ENCODE measurements around the gene FOCAD. TPM values are rescaled to one million over a fixed set of nuclear protein-coding genes. Genes with fewer than 3 reads are reported as not detected.

The FOCAD gene
- total and polyA plus RNA-seq, 2 of the 8 experiments (the other 6 are each of a cell fraction or from before 2014, with no cell fraction given): 22.0 to 38.4 TPM

GRCh38 chr9:20650750-20651299 is 33.2 kb upstream of the FOCAD start:
- Histone ChIP-seq H3K14ac (ENCODE audit: insufficient read length) (no peak overlapping the region), H2BK20ac (ENCODE audit: low read length) (no peak overlapping the region), H4K91ac (replicated peaks; ENCODE audit: insufficient read length, low read length) (no peak overlapping the region), H3K79me1 (ENCODE audit: low read depth, low read length) (no peaks in the 10 kb centered on the region), H4K5ac (ENCODE audit: insufficient read length, low read depth, low read length) (no peak overlapping the region), H4K8ac (ENCODE audit: extremely low read depth, insufficient read depth, low read length) (no peak overlapping the region), H2AK5ac (ENCODE audit: low read depth, low read length) (no peak overlapping the region), H4K20me1 (replicated peaks in 1 of 2; ENCODE audit: control insufficient read depth in 1 of 2, insufficient read depth in 2 of 2, low read length in 2 of 2) (no peaks in the 10 kb centered on the region), H2BK120ac (replicated peaks; ENCODE audit: low read depth, low read length) (no peak overlapping the region), H3K36me3 (ENCODE audit: control insufficient read depth in 2 of 4, insufficient read depth in 4 of 4, low read length in 3 of 4) (no peaks in the 10 kb centered on the region), H3K27me3 (replicated peaks in 1 of 4; ENCODE audit: control insufficient read depth in 3 of 4, extremely low read depth in 1 of 4, insufficient read depth in 3 of 4, low read length in 3 of 4) (no peaks in the 10 kb centered on the region), H2BK12ac (ENCODE audit: low read depth, low read length) (no peak overlapping the region), H3K23me2 (ENCODE audit: low read depth, low read length) (no peaks in the 10 kb centered on the region), H3K9ac (replicated peaks in 1 of 4; ENCODE audit: extremely low read depth in 1 of 4, low read depth in 3 of 4, low read length in 3 of 4) (no peak overlapping the region; a peak in 1 of 7 replicates), H2BK15ac (ENCODE audit: low read length) (no peak overlapping the region), H3K4me1 (replicated peaks in 1 of 4; ENCODE audit: control insufficient read depth in 3 of 4, insufficient read depth in 4 of 4, low read length in 3 of 4) (no peaks in the 10 kb centered on the region), H3K4ac (replicated peaks; ENCODE audit: insufficient read length, low read depth, low read length) (no peak overlapping the region), H3K4me2 (ENCODE audit: insufficient read depth in 1 of 2, low read depth in 2 of 2, low read length in 2 of 2) (no peak overlapping the region), H3K18ac (ENCODE audit: extremely low read depth, low read length) (no peak overlapping the region), H3K9me3 (ENCODE audit: insufficient read depth in 2 of 2, low read depth in 1 of 2, low read length in 1 of 2) (no peaks in the 10 kb centered on the region), H3K56ac (replicated peaks; ENCODE audit: insufficient read length, low read depth, low read length) (no peak overlapping the region), H3K27ac (ENCODE audit: low read depth, low read length) (no peak overlapping the region), H2AFZ (ENCODE audit: low read length) (no peak overlapping the region), H3K79me2 (ENCODE audit: control insufficient read depth in 1 of 2, insufficient read depth in 2 of 2, low read length in 2 of 2) (no peaks in the 10 kb centered on the region), H3K4me3 (ENCODE audit: extremely low read depth in 1 of 4, insufficient read depth in 2 of 4, low read depth in 3 of 4, low read length in 4 of 4) (no peak overlapping the region), H2BK5ac (ENCODE audit: low read depth, low read length) (no peak overlapping the region), H3K23ac (ENCODE audit: insufficient read length) (no peak overlapping the region)
- WGBS, 2 experiments (ENCODE audit: extremely low coverage in 1 of 2, insufficient coverage in 1 of 2, insufficient read length in 1 of 2, insufficient replicate concordance in 2 of 2, low coverage in 1 of 2, low lambda C conversion rate in 2 of 2, missing lambda C conversion rate in 1 of 2): 87% methylated on average over 4 of the region's 4 CpGs; no CpG with 5 or more reads in 1 of the 2 experiments
- CTCF ChIA-PET (ENCODE audit: partially characterized antibody): interaction anchor here (1.5 to 1.6 kb wide), 2 partner anchors 26 to 290 kb away, joined by 3 read pairs; no protein-coding TSS in a partner anchor
- DNase-seq (ENCODE audit: low read depth in 1 of 2, low spot score in 2 of 2) (no peak), FAIRE-seq (no peak)
- POLR2A ChIA-PET (ENCODE audit: partially characterized antibody): interaction anchor here (0.9 to 2.5 kb wide), 2 partner anchors 8 to 12 kb away, joined by 3 to 13 read pairs; no protein-coding TSS in a partner anchor
- TF ChIP-seq CBX5 (IDR thresholded peaks at IDR 0.05; ENCODE audit: low read depth, low read length): no peak
- no peak for TF ChIP-seq ASH2L (IDR thresholded peaks at IDR 0.05; ENCODE audit: low read length)
- TF ChIP-seq POLR2AphosphoS5 (IDR thresholded peaks at IDR 0.05; ENCODE audit: low read depth, low read length): no peak
- TF ChIP-seq SIRT6 (IDR thresholded peaks at IDR 0.05; ENCODE audit: low read length): no peak
- TF ChIP-seq YY1 (IDR thresholded peaks at IDR 0.05; ENCODE audit: low read depth, low read length): no peak
- no peak for TF ChIP-seq CTBP2 (IDR thresholded peaks at IDR 0.05; ENCODE audit: borderline replicate concordance, insufficient read depth, insufficient read length, low read length)
- TF ChIP-seq RAD21 (IDR thresholded peaks at IDR 0.05 in 1 of 2, conservative IDR thresholded peaks at IDR 0.05 in 1 of 2; ENCODE audit: low read depth in 2 of 2, low read length in 2 of 2): no peak
- TF ChIP-seq POLR2A (IDR thresholded peaks at IDR 0.05; ENCODE audit: control extremely low read depth in 1 of 2, low read depth in 2 of 2, low read length in 2 of 2): no peak
- no peak for TF ChIP-seq TCF12 (IDR thresholded peaks at IDR 0.05; ENCODE audit: low read depth, low read length)
- no peak for TF ChIP-seq PHF8 (conservative IDR thresholded peaks at IDR 0.05; ENCODE audit: low read depth, low read length)
- no peak for TF ChIP-seq KDM5A (IDR thresholded peaks at IDR 0.05; ENCODE audit: low read length)
- TF ChIP-seq ZNF274 (IDR thresholded peaks at IDR 0.05; ENCODE audit: borderline replicate concordance, extremely low read depth, low read length): no peak
- no peak for TF ChIP-seq JUN (IDR thresholded peaks at IDR 0.05; ENCODE audit: low read depth, low read length)
- no peak for TF ChIP-seq KDM1A (IDR thresholded peaks at IDR 0.05; ENCODE audit: borderline replicate concordance, low read length)

Measured in H1 (cell line).